GM21367 (cell line): ENCODE measurements around the gene USP22.

ENCODE experiments used
- ATAC-seq: cut with Tn5 transposase; IDR thresholded peaks from one replicate; pipeline ENCODE4 v1.9.1; 2021; ENCODE audit not compliant: unreplicated experiment

USP22 gene

DNA sequence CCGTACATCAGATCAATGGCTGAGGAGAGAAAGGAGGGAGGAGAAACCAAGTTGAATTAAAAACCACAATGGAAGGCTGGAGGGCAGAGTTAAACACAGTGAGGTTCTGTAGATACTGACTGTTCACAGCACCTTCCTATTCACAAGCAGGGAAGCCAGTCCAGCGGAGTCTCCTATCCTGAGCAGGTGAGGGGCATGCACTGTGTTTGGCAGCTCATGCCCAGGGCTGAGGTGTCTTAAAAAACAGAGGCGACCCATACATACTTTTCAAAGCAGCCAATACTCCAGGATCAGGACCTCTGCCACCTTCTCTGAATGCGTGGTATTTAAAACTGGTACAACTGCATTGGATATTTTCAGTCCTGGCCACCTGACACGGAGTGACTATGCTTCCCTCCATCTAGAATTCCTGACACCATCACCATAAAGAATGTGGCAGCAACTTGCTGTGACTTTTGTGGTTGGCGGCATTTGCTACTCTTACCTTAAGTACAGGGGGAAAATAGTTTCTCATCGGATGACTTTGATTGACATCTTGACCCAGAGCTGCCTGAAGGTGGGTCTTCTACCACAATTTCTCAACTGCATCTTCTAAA lies 21.5 kb downstream of the USP22 start:
- no peak for ATAC-seq

DNA sequence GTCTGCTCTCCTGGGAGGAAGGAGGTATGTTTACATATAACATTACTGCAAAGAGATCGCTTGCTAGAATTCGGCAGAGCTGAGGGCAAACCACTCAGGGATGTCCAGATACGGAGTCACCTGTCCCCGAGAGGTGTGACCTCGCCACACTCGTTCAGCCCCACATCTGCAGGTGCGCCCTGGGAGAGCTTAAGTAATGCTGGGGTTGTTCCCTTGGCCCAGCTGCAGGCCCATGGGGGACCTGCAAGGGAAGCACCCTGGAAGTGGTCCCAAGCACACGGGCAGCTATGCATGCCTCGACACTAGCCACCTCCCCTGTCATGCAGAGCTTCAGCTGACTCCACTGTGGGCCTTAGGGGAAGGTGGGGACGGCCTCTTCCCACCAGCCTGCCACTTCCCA lies 22.2 kb downstream of the USP22 start:
- ATAC-seq: no peak

DNA sequence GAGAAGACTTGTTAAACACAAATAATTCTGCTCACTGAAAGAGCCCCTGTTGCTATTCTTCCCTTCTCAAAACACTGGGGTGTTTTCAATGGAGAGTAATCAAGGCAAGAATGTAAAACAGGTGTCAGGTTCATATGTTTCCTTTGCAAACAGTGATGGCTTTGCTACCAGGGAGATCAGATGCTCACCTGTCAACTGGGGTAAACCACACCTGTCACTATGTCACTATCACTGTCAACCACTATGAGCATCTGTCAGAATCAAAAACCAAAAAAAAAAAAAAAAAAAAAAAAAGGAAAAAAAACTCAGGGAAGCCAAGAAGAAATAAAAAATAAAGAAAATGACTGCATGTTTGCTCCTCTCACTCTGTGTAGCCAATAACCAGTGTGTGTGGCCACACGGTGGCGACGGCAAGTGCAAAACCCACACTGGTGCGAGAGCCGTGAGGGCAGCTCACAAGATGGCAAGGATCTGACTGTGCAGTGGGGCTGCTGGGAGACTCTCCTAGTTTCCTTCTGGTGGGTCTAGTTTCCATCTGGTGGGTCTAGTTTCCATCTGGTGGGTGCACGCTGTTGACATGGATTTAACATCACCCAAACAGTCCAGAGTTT lies 22.7 kb downstream of the USP22 start:
- ATAC-seq: no peak

DNA sequence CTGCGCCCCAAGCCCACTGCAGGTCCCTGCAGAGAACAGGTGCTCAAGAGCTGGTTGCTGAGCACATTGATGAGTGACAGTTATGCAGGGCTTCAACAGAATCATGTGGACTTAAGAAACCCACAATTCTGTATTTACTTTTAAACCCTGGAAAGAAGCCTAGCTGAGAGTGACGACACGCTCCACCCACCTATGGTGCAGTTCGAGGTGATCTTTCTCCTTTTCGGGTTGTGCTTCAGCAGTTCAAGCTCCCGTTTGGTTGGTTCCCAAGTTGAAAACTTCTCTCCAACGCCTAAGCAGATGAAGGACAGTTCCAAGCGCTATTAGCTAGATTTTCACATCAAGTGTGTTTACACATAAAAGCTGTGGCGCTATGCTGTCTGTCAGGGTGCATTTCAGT lies 23.9 kb downstream of the USP22 start:
- ATAC-seq: no peak

DNA sequence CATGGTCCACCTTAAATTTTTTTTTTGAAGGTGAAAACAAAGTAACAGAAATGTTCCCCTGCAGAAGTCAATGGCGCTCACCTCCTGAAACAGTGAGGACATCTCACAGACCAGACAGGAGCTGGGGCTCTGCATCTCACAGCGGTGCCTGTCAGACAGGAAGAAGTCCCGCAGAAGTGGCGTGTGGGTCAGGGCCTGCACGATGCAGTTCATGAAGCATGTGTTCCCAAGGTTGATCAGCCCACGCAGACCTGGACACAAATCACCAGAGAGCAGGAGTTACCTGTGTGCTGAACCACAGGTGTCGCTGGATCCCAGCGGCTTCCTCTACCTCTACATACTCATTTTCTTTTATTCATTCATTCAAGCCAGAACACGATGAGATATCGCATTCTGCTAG lies 24.9 kb downstream of the USP22 start:
- no peak for ATAC-seq

DNA sequence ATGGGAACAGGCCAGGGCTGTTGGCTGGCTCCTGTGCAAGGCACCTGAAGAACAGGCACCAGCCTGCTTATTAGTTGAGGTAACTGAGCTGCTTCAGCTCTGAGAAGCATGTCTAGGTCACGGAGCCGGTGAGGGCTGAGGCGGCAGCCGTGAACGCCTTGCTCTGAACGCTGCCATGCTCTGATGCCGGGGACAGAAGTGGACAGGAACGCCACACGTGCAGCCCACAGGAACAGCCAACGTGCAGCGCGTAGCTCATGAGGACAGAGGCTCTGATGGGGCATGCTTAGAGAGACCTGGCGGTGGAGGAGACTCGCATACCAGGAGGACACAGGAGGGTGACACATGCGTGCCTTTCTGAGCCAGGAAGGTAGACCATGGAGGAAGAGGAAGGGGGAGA lies 25.6 kb downstream of the USP22 start:
- no peak for ATAC-seq

DNA sequence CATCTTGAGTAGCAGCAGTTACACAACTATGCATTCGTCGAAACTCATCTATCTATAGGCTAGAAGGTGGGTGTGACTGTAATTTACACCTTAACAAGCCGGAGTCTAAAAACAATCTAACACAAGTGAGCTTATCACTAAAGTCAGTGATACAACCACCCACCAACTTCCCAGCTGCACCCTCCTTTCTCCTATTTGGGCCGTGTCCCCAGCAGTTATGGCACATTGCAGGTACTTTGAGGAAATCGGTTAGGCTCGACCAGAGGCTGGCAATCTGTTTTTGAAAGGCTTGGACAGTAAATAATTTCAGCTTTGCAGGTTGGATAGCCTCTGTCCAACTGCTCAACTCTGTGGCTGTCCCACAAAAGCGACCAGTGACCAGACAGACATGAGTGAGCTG lies 26.0 kb downstream of the USP22 start:
- ATAC-seq: no peak

DNA sequence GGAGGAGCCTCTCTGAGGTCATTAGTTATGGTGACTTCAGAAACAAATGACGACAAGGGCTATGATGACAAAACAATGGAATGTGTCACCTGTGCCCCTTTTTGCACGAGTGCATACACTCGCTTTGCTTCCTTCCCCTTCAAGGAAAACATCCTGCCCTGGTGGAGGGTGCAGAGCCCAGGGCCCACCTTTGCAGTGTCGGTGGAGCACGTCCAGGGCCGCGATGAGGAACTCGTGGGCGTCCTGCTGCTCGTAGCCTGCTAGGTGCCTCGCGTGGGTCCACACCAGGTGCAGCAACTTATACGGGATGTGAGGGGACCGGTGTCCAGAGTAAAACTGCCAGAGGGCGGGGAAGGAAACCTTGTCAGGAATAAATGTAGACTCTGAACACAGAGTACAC lies 27.2 kb downstream of the USP22 start:
- ATAC-seq: no peak

DNA sequence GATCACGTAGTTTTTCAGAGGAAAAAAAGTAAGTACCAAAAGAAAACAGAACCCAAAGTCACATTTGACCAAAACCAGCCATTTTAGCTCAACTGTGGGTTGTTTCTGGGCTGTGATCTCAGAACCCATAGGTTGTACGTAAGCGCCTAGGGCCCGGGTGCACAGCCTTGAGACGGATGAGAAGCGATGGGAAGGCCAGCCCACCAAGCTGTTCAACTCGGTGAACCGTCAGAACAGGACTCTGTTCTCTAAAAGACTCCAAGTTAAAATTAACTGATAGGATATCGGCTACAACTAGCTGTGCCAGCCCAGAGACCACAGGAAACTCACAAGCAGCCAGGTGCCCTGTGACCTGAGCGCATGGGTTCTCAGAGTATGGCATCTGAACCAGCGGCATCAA lies 28.3 kb downstream of the USP22 start:
- ATAC-seq: no peak

DNA sequence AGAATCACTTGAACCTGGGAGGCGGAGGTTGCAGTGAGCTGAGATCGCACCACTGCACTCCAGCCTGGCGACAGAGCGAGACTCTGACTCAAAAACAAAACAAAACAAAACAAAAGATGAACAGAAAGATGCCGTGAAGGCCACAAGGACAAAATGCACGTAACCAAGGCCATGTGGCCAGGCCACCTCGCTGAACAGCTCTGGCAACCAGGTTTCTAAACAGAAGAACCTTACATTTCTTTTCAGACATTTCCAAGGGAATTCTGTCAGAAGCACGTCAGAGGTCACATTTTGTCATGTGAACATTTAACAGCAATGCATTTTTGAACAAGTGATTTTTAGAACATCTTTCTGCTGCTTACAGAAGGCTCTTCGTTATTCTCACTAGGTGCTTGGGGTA lies 28.8 kb downstream of the USP22 start:
- no peak for ATAC-seq

DNA sequence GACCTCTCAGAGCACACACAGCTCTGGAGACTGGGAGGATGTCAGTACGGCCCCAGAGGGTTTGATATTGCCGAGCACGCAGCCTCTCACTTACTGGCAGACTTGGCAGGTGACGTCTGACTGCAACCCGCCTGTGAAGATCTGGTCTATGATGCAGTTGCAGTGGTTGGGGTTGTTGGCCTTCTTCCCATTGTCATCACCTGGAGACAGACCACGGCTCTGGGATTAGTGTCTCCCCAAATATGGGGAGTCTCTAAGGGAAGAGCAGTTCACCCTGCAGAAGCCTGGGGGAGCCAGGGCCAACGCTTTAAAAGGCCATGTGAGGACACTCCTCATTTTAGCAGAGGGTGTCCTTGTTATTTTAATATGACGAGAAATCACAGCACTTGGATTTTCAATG lies 30.1 kb downstream of the USP22 start:
- ATAC-seq: no peak

DNA sequence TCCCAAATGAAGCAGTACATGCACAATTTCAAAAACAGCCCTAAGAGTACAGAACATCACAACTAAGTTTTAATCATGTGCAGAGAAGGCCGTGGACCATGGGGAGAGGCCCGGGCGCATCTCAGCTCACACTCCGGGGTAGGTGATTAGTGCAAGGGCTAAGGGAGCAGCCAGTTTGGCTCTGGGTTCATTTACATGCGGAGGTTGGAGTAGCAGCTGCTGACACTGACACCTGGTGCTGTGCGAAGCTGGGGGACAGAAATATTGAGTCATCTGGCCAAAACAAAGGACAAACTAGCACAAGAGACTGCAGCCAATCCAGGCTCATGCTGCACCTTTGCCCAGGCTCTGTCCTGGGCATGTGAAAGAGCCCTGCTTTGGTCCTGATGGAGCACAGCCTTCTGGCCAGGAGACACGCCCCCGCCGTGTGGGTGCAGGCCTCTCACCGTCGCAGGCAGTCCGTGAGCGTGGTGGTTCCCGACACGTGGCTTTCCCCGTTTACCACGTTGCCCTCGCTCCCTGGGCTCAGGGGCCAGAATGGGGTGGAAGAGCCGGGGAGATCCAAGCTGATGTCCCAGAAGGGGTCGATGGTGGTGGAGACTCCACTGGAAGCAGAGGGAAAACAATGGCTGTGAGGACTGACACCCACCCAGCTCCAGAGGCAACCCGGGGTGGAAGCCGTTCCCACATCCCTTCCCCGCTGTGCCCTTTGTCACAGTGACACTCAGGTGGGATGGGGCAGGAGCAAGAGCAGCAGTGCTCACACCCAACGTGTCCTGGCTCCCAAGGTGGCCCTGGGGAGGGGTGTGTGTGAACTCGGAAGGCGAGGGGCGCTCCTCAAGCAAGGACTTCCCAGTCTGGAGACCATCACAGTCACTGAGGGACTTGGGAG lies 31.9 kb downstream of the USP22 start:
- no peak for ATAC-seq

DNA sequence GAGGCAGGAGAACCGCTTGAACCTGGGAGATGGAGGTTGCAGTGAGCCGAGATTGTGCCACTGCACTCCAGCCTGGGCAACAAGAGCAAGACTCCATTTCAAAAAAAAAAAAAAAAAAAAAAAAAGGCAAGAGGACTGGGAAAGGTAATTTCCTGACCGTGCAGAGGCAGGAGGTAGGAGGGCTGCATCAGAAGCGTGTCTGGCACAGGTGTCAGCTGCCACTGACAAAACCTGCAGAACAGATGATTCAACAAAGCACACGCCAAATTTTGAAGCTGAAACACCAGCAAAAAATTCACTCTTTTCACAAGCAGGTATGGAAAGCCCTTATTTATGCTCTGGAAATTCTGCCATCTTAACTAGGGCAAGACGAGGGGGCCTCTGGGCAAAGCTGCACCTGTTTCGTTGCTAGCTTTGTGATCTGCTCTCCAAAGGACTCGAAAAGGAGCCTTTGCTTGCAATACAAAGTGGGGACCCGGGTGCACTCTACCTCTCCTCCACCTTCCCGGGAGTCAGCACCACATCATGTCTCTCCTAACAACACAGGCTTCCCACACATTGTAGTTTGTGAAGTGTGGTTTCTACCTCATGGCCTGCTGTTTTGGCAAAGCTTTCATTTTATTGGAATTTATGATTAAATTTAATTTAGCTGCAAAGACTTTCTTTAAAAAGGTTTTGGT lies 33.7 kb downstream of the USP22 start:
- ATAC-seq: no peak

DNA sequence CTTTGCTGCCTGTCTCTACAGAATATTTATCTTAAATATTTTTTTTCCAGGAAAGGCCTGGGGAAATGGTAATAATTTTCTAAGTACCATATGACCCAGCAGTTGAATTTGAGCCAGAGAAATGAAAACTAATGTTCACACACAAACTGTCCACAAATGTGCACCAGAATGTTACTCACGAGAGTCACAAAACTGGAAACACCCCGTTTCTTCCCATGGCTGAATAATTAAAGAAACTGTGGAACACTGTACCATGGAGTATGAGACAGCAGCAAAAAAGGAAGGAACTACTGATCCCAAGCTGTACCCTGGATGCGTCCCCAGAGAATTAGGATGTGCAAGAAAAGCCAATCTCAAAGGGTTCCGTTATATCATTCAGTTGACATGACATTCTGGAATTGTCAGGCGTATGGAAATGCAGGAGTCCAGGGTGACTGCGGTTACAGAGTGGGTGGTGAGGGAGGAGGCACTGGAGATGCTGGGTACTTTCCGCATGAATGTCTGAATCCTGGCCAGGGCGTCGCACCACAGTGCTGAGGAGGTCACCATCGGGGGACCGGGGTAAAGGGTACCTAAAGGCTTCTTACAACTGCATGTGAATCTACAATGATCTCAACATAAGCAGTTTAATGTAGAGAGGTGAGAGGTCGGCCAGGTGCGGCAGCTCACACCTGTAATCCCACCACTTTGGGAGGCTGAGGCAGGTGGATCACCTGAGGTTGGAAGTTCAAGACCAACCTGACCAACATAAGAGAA lies 34.5 kb downstream of the USP22 start:
- no peak for ATAC-seq

DNA sequence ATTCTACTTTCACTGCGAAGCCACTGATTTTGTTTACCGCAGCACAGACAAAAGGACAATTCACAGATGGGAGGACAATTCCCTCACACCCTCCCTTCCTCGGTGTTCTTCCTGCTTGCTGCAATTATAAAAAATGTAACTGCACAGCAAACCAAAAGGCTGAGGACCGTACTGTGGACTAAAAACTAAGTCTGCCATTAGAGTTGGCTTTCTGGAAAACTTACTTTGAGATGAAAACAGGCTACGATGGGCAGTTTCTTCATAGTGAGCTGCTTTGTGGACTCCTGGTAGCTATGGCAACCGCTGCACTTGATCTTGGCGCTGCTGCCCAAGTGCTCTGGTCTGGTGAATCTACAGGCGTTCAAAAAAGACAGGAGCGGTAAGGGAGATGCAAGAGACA lies 35.2 kb downstream of the USP22 start:
- ATAC-seq: no peak

DNA sequence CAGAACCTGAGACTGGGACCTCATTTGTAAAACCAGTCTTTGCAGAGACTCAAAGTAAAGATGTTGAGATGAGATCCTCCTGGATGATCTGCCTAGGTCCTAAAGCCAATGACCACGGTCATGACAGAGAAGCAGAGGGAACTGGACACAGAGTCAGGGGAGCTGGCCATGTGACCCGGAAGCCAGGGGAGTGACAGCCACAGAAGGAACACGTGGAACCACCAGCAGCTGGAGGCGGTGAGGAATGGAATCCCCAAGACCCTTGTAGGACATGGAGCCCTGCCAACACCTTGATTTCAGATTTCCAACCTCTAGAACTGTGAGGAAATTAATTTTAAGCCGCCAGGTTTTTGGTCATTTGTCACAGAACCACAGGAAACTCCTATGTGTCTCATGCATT lies 37.0 kb downstream of the USP22 start:
- no peak for ATAC-seq

DNA sequence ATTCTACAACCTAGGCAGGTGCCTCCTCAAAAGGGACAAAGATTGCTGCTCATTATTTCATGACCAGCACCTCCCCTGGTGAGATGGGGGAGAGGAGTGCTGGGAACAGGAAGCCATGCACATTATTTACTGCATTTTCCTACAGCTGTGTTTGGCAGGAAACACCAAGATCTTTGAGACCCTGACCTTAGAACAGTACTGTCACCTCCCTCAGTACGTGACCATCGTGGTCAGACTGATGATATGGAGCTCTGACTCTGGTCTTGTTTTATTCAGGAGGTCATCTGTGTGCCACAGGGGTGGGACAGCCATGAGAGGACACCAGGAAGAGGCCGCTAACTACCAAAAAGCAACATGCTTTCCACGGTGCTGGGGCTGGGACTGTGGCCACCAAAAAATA lies 37.4 kb downstream of the USP22 start:
- no peak for ATAC-seq

DNA sequence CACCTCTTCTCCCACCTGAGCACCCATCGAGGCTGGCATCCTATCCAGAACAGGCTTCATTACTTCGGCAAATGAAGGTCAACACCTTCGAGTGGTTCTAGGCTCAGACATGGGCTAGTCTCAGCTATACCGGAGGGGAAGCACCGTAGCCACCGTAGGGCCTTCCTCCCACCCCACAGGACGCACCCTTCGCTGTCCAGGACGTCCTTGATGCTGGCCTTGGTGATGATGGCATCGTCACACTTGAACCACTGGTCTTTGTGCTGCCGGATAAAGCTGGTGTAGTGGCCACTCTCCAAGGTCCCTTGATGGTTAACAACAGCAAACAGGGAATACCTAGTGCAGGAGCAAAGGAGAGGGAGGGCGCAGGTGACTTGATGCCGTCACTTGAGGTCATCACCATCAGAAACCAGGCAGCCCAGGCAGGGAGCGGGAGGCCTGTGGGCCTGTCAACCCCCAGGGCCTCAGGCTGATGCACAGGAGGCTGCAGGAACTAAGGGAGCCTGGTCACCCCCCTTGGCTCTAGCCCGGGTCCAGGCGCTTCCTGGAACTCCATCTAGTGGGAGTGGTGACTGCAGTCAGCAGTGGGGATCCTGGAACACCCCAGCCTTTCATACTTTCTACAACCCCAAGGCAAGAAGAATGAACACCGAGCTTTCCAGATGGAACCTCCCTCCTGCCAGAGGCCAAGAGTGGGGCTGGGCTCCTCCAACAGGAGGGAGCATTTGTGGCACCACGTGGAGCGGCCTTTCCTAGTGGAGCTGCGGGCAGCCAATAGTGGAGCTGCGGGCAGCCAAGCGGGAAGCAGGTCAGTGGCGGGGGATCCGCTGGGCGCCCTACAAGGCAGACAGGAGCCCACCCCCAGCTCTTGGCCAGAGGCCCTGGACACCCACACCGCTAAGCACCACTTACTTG lies 38.5 kb downstream of the USP22 start:
- no peak for ATAC-seq

DNA sequence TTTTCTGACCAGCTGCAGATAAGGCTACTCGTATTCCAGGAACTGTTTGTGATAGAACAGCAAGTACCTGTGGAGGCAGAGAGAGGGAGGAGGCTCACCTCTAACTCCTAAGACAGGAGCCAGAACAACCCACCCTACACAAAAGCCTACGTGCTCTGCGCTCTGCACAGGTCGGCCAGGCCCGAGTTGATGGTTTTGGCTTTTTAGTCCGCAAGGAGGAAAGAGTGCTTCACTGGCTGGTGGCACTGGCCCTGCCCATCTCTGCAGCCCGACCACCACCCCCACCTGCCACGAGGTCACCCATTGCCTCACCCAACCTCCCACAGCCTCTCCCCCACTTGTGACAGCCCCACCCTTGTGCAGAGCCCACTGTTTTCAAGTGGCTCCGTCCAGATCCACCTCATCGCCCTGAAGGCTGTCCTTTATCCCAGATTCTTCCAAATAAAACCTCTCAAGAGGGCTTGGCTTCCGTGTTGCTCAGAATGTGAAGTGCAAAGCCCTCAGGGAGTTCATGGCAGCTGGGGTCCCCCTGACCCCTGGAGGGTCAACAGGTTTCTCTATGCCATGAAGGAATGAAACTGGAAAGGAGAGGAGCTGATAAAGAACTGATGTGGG lies 39.7 kb downstream of the USP22 start:
- ATAC-seq: no peak
